Stimulated activated CD4-positive, alpha-beta T cell treated with anti-CD3 and anti-CD28 coated beads, Interleukin-15, amount 100 ng/mL, for 1 hour (primary cell): Measurements from ENCODE around the gene TRAPPC5.

Experiments used
- DNase-seq, 2 donors: peaks; one replicate each; pipeline ENCODE4 v3.0.0-alpha.2; 2020; ENCODE audit warnings: low read depth in 1 of 2, low spot score in 1 of 2

Gene TRAPPC5

DNA sequence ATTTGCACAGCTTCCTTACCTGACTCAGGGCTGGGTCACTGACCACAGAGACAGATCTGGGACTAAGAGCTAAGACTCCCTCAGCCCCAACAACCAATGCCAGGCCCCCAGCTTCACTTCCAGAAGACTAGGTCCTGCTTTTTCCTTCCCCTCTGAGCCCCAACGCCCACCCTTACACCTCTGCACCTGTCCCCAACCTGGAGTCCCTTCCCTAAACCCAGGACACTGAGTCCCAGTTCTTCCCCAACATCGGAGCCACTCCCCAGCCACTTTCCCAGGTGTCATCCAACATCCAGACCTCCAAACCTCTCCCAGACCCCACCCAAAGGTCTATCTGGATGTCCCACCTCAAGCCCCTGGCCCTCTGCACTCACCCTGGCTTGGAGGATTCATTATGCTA is 18.4 kb downstream of the TRAPPC5 start:
- no peak for DNase-seq

GRCh38 chr19:7699417-7700401 is 19.1 kb downstream of the TRAPPC5 start:
- DNase-seq = no peak

DNA sequence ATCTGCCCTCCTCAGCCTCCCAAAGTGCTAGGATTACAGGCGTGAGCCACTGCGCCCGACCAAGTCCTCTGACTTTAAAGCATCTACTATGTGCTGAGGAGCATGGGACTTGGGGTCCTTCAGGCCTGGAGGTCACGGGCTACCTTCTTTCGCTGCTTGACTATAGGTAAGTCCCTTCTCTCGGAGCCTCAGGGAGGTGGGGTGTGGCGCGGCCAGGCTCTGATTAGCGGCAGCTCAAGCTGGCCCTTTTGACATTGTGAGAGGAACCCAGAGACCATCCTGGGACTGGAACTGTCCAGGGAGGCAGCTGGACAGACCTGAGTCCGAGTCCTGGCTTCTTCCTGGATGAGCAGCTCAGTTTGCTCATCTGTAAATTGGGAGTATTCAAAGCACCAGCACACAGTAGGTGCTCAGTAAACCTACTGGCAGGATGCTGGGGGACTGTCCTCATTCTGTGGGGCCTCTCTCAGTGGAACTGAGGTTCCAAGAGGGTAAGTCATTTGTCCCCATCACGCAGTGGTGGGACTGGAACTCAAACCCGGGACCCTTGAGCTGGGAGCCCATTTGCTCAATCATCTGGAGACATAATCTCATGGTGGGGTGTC is 20.5 kb downstream of the TRAPPC5 start:
- no peak for DNase-seq

DNA sequence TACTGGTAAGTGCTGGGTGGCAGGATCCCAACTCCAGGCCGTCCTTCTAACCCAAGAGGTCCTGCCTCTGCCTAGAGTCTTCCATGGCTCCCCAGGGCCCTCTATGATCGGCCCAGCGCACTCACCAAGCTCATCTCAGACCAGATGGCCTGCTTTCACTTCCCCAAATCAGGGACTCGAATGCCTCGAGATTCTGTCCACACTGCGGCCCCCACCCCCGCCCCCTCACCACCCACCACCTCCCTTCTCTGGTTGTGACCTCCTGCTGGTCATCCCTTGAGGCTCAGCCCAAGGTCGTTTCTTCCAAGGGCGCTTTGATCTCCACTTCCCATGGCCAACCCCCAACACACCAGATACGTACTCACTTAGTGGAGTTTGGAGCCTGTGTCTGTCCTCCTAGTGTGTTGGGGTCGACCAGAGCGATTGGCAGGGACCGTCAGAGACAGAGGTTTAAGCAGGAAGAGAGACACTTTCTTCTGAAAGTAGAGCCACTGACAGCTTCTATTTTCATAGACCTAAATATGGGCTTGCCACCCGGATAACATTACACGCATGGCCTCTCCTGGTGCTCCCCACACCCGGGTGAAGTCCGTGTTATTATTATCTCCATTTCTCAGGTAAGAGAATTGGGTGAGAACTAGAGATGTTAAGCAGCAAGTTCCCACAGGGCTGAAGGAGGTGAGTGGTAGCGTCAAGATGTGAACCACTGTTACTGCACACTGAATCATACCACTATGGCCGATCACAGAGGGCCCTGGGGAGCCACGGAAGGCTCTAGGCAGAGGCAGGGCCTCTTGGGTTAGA is 21.2 kb downstream of the TRAPPC5 start, which contains the start of gene FCER2:
Gene FCER2, minus strand, starts transcription at position 478 of the 804 bp plus-strand sequence. CDS start 2,371 bp downstream, outside the sequence.
- no peak for DNase-seq

DNA sequence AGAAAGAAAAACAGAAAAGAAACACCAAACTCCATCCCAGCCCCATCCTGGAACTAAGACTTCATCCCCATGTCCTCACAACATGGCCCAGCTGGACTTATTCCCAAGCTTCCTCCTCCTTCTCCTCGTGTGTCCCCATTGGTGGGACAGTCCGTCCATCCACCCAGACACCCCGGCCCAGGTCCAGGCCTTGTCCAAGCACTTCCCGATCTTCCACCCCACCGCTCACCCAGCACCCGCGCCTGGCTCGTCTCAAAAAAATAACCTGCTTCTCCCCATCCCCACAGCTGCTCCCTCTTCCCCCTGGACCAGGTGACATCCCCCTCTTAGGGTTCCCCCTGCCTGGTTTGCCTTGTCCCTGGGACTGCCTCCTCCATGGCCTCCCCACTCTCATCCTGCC is 22.7 kb downstream of the TRAPPC5 start:
- no peak for DNase-seq

GRCh38 chr19:7704280-7705060 is 23.8 kb downstream of the TRAPPC5 start:
- no peak for DNase-seq

DNA sequence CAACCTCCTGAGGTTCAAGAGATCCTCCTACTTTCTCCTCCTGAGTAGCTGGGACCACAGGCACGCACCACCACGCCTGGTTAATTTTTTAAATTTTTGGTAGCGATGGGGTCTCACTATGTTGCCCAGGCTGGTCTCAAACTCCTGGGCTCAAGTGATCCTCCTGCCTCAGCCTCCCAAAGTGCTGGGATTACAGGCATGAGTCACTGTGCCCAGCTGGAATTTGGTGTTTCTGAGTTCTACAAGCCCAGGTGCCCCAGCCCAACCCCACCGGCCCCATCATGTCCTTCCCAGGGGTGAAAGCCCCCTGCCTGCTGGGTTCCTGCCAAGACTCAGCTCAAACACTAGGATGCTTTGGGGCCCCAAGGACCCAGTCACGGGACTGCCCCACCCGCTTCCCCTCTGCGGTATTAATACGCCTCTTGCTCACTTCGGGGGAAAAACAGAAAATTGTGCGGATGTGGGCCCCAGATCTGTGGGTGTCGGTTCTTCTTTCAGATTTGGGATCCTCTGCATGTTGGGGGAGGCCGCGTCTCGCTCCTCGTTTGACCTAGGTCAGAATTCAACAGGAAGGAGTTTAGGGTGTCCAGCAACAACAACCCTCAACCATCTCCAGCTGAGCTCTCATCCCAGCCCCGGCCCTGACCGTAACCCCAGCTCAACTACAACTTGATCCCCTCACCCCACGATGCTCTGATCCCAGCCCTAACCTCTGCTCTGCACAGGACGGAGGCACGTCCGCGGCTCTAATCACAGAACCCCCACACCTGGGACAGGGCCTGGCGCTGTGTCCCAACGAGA is 25.0 kb downstream of the TRAPPC5 start:
- peak; percentile 44 to 61 for DNase-seq

GRCh38 chr19:7706188-7706954 is 25.7 kb downstream of the TRAPPC5 start:
- DNase-seq = no peak

GRCh38 chr19:7706955-7707456 is 26.4 kb downstream of the TRAPPC5 start:
- no peak for DNase-seq

DNA sequence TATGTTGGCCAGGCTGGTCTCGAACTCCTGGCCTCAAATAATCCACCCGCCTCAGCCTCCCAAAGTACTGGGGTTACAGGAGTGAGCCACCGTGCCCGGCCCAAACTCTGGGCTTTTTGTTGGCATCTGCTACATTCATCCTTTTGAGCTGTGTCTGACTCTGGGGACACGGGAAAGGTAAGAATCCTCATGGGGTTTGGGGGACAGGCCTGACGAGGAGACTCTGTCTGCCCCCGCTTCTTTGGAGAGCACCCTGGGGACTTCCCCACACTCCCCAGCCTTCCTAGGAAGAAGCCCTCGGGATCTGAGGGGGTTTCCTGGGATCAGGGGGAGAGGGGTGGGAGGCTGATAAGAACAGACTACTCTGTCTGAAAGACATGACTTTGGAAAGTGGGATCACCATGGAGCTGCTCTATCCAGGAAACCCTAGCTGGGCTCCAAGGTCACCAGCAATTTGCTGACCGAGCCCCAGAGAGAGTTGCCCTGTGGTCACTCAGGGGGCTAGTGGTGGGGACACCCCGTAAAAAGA is 29.4 kb downstream of the TRAPPC5 start:
- DNase-seq = no peak

GRCh38 chr19:7710616-7711015 is 30.0 kb downstream of the TRAPPC5 start:
- no peak for DNase-seq

DNA sequence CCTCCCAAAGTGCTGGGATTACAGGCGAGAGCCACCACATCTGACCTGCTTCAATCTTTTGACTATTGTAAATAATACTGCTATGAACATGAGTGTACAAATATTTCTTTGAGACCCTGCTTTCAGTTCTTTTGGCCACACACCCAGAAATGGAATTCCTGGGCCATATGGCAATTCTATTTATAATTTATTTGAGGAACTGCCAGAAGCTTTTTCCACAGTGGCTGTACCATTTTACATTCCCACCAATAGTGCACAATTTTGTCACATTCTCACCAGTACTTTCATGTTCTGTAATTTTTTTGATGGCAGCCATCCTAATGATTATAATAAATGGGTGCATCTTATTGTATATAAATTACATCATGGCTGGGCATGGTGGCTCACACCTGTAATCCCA is 35.0 kb downstream of the TRAPPC5 start:
- DNase-seq = no peak

DNA sequence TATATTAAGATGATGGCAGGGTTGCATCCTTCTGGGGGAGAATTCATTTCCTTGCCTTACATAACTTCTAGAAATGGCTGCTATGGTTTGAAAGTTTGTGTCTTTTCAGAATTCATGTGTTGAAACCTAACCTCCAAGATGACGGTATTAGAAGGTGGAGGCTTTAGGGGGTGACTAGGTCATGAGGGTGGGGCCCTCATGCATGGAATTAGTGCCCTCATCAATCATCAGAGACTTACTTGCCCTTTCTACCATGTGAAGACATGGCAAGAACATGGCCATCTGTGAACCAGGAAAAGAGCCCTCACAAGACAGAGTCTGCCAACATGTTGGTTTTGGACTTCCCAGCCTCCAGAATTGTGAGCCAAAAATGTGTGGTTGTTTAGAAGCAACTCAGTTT is 36.1 kb downstream of the TRAPPC5 start:
- no peak for DNase-seq

GRCh38 chr19:7718668-7719067 is 38.0 kb downstream of the TRAPPC5 start:
- no peak for DNase-seq

DNA sequence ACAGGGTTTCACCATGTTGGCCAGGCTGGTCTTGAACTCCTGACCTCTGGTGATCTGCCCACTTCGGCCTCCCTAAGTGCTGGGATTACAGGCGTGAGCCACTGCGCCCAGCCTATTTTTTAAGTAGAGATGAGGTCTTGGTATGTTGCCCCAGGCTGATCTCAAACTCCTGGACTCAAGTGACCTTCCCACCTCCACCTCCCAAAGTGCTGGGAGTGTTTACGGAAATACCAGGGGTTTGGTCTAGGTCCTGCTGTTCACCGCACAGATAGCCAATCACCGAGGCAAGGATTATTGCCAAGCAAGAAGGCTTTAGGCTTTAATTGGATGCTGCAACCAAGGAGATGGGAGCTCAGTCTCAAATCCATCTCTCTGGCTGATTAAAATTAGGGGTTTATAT is 39.7 kb downstream of the TRAPPC5 start:
- no peak for DNase-seq

- DNase-seq = no peak
These were observed 41.6 kb downstream of the TRAPPC5 start for GRCh38 chr19:7722231-7722651.

DNA sequence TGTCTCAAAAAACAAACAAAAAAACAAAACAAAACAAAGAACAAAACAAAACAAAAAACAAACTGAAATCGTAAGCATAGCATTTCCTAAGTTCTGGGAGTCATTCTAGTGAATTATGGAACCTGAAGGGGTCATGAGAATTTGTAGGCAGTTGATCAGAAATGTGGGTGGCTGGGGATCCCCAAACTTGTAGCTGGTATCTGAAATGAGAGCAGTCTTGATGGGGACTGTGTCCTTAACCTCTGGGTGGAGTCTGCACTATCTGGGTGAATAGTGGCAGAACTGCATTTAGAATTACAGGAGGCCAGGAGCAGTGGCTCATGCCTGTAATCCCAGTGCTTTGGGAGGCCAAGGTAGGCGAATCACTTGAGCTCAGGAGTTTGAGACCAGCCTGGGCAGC is 45.2 kb downstream of the TRAPPC5 start:
- no peak for DNase-seq

DNA sequence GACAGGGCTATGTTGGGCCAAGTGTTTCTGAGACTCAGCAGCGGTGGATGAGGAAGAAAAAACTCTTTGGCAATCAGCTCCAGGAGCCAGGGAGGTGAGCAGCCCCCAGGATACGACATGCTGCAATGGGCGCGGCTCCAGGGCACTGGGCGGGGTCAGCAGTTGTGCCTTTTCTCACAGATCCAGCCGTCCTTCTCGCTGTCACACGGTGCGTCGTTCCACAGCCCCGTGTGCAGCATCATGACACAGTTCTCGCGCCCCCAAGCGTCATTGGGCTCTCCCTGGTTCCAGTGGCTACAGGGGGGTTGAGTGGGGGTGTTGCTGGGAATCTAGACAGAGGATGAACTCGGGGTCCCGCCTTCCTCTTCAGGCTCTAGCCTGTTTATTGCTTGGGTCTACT is 48.6 kb downstream of the TRAPPC5 start:
- no peak for DNase-seq

- DNase-seq = no peak
These were observed 49.2 kb downstream of the TRAPPC5 start for GRCh38 chr19:7729831-7730285.
